Measurements from ENCODE around the gene RNF217. TPM values are rescaled to one million over a fixed set of nuclear protein-coding genes. Genes with fewer than 3 reads are reported as not detected.

Gene RNF217
- total RNA-seq, 1 donor from 2014 or later = 32.1 TPM

DNA sequence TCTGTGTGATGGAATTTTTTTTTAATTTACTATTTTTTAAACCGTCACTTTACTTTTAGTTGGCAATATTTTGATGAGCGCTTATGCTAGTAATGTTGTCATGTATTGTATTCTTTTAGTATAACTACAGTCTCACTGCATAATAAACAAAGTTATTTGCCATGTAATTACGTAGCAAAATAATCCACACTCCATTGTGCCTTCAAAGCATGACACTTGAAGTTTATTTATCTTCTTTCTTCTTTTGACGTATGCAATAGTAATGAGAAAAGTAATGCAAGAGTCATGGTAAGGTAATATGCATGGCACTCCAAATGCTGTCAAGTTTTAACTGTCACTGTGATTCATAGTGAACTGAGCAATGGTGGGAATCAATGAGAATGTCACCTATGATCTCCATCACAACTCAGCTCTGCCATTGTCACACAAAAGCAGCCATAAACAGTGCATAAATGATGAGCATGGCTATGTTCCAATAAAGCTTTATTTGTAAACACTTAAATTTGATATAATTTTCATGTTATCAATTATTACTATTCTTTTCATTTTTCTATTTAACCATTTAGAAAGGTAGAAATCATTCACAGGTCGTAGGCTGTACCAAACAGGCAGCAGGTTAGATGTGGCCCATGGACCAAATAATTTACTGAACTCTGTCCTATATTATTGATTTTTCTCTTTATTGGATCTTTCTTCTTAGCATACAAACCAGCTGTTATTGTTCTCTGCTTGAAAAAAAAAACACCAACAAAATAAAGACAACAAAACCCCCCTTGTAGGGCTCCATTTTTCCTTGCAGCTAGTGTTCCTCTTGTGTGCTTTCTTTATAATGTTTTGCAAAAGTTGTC lies 27.1 kb downstream of the RNF217 start:
- no peak for DNase-seq (ENCODE audit: low spot score)

DNA sequence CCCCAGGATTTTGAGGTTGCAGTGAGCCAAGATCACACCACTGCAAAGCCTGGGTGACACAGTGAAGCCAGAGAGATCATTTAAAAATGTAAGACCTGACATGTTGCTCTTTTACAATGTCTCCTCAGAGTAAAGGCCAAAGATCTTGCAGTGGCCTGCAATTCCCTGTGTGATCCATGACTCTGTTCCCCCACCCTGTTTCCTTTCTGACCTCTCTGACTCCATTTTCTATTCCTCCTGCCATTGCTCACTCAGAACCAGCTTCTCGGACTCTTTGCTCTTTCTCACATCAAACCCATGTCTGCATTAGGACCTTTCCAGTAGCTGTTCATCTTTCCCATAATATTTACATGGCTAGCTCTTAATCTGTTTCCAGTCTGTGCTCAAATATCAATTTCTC lies 28.8 kb downstream of the RNF217 start:
- no peak for DNase-seq (ENCODE audit: low spot score)

DNA sequence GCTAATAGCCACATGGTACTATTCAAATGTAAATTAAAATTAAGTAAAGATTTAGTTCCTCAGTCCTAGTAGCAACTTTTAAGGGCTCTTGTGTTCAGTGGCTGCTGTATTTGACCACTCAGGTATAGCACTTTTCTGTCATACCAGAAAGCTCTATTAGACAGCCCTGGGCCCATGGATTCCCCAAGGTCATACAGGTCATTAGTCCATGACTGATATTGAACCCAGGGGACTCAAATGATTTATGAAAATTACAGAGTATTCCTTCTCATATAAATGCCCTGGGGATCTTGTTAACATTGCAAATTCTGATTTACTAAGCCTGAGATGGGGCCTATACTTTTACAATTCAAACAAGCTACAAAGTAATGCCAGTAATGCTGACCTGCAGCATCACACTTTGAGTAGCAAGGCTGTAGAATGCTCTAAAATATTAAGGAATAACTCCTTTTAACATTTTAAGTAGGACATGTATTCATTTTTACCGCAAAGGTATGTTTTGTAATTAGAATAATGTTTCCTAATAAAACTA lies 29.6 kb downstream of the RNF217 start:
- DNase-seq (ENCODE audit: low spot score) = no peak

DNA sequence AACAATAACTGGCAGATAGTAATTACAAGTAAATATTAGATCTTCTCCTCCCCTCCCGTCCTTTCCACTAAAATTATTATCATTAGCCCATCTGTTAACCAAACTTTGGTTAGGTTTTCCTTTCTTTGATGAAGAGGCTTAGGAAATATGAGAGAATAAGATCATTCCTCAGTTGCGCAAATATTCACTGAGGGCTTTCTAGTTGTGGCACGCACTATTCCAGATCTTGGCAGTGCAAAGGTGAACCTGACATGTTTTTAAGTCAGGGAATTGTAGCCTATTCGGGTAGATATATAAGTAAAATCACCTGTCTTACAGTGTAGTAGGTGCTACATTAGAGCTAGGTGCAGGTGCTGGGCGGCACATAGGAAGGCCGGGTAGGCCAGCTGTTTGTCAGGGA lies 31.1 kb downstream of the RNF217 start:
- DNase-seq (ENCODE audit: low spot score) = no peak

DNA sequence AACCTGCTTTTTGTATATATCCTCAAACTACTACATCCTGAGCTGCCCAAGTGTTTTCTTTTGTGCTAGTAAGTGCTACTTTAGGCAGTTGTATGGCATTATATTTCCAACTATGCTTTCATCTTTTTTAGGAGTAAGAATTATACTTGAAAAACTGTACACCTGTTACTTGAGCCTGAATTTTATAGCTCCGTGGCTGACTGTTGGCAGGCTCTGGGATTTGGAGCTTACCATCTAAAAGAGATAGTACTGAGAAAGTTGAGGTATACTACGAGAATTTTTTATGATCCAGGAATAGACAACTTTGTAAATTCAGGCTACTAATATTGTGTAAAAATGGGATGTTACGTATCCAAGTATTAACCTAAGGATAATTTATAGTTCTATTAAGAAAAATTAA lies 32.4 kb downstream of the RNF217 start:
- no peak for DNase-seq (ENCODE audit: low spot score)

DNA sequence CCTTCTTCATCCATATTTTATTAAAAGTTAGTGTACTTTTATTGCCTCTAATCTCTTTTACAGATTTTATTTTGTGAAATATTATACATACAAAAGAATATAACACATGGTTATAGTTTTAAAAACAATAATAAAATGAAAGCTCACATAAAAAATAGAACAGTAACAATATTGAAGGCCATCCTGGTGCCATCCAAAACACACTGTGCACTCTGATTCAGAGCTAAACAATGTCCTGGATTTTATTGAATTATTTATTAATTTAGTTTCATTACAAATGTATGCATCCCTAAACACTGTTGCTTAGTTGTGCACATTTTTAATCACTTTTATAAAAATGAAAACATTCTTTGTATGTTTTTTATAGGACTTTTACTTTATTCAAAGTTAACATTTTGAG lies 32.9 kb downstream of the RNF217 start:
- DNase-seq (ENCODE audit: low spot score) = no peak

DNA sequence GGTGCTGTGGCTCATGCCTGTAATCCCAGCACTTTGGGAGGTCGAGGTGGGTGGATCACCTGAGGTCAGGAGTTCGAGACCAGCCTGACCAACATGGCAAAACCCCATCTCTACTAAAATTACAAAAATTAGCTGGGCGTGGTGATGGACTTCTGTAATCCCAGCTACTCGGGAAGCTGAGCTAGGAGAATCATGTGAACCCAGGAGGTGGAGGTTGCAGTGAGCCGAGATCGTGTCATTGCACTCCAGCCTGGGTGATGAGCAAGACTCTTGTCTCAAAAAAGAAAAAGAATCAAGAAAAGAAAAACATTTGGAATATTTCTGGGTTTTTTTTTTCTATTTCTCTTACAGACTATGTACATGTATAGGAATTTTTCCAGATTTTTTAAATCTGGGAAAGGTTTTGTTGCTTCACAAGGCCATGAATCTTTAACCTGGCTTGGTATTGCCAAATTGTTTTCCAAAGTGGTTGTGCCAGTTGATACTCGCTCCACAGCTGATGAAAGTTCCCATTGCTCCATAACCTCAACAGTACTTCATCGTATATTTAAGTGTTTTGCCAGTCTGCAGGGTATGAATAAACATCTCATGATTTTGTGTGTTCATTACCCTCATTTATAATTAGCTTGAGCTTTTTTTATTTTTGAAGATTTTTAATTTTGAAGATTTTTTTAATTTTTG lies 33.5 kb downstream of the RNF217 start:
- no peak for DNase-seq (ENCODE audit: low spot score)

DNA sequence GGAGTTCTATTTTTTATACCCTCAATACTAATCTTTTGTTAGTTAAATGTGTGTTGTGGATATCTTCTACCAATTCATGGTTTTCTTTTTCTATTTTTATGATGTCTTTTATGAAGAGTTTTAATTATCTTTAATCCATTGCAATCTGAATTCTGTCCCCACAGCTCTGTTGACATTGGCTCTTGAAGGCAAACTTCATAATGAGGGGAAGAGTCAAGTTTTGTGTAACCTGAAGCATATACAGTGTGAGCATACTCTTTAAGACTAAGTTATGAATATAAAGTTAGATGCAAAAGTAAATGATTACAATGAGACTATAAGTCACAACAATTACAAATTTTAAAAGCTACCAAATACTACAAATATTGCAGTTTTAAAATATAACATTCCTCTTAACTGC lies 34.2 kb downstream of the RNF217 start:
- no peak for DNase-seq (ENCODE audit: low spot score)

DNA sequence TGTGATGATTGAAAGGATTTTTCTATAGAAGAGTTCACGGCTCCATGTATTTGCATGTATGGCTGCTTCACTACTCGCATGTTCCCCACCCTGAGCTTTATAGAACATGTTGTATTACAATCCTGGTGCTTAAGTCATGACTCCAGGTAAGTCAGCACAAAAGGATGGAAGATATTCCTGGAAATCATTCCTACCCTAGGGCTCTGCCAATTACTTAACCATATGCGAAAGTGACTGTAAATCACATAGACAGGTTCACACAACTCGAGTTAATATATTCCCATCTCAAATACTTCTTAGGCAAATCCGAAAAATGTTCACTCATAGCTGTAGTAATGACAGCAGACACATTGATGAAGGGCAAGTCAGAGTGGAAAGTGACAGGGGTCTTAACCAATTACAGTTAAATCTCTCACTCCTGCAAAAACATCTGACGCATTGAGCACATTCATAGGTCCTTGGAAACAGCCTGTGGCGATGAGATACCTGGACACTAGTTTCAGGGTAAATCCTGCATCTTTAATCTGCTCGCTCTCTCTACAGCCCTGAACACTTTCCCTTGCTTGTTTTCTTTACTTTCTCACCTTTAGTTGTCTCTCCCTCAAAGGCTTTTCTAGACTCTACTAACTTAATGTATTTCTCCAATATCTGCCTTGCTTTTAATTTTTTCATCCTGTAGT lies 35.1 kb downstream of the RNF217 start:
- DNase-seq (ENCODE audit: low spot score) = no peak

DNA sequence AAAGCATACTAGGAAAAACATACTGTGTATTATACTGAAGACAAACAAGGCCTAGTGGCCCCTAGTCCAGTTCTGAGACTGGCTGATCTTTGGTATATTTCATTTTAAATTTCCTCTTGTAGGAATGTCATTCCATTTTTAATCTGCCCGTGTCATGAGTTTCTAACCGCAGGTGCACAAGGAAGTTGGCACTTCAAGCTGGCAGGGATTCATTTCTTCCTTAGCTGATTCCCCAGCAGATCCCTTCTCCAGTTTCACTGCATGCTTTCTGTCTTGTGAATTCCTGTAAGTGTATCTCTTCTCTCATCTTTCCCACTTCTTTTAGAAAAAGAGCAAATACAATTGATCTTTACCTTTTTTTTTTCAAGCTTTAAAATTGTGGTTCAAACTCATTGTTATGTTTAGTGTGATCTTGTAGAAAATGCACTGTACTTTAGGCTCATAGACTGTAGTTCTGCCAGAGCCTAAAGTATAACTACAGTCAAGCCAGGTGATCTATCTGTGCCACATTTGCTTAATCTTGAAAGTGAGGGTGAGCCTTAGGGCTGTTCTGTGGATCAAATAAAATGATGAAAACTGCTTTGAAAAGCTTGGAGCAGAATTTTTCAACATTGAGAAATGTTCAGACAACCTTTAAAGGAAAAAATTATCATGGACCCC lies 37.0 kb downstream of the RNF217 start:
- DNase-seq (ENCODE audit: low spot score) = peak; percentile 39

DNA sequence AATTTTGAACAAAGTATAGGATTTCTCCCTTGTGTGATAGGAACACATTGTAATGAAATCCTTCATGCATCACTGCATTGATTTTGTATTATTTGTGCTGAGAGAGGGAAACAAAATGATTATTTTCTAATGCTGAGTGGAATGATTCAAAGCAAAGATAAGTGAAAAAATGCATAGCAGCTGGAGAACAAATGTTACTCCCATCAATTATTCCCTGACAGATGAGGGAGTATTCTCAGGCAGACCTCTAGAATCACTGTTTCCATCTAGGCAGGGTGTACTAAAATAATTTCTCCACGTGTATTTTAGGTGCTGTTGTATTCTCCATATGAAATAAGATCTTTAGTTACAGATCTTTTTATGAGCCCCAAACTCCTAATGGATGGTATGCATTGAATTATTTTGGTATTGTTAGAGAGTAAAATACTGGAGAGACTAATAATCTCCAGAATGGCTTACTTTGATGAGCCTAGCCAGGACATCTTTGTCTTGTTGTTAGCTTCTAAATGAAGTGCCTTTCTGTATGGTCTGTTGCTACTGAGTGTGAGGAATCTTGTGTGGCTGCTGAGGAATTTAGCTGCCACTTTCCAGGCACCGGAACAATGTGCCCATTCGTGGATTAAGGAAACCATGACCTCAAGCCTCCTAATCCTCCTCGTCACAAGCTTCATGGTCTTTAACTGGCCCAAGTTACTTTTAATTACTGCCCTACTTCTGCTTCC lies 39.6 kb downstream of the RNF217 start:
- DNase-seq (ENCODE audit: low spot score) = peak; percentile 23

DNA sequence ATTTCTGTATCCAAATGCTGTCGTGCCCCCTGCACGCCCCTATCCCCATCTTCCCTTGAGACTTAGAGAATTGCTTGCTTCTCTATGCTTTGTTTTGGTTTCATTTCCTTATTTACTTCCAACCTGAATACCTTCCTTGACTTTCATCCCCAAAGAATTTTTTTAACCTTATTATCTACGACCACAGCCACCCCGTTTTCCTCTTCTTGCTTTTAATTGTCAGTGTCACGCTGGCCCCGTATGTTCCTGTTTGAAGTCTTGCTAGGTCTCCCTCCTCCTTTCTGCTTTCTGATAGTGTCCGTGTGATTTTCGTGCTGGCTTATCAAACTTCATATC lies 40.1 kb downstream of the RNF217 start:
- no peak for DNase-seq (ENCODE audit: low spot score)

DNA sequence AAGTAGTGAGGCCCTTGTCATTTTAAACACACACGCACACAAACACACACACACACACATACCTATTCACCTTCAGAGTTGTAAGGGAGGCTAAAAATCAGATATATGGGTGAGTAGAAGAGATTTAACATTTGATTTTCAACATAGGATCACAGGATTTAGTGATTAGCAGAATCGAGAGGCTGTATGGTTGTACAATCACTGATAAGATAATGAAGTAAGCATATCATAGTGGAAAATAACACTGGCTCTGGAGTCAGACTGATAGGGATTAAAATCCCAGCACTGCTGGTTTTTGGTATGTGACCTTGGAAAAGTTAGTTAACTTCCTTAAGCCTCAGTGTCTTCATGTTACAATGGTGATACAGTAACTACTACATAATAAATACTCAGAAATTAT lies 40.8 kb downstream of the RNF217 start:
- no peak for DNase-seq (ENCODE audit: low spot score)

DNA sequence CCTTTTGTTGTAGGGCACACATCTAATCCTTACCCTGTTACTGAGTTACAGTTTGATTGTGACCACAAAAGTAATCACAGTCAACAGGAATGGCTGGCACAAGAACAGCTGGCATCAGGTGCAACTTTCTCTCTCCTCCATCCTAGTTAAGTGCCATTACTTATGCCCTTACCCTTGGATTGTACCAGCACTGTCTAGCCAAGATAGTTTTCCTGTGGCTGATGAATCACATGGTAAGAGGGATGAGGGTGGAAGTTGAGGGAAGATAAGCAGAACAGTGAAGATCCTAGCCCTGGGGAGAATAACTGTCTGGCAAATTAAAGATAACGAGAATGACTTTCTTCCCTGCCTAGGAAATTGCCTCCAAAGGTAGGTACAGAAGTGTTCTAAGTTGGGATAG lies 42.0 kb downstream of the RNF217 start:
- no peak for DNase-seq (ENCODE audit: low spot score)

DNA sequence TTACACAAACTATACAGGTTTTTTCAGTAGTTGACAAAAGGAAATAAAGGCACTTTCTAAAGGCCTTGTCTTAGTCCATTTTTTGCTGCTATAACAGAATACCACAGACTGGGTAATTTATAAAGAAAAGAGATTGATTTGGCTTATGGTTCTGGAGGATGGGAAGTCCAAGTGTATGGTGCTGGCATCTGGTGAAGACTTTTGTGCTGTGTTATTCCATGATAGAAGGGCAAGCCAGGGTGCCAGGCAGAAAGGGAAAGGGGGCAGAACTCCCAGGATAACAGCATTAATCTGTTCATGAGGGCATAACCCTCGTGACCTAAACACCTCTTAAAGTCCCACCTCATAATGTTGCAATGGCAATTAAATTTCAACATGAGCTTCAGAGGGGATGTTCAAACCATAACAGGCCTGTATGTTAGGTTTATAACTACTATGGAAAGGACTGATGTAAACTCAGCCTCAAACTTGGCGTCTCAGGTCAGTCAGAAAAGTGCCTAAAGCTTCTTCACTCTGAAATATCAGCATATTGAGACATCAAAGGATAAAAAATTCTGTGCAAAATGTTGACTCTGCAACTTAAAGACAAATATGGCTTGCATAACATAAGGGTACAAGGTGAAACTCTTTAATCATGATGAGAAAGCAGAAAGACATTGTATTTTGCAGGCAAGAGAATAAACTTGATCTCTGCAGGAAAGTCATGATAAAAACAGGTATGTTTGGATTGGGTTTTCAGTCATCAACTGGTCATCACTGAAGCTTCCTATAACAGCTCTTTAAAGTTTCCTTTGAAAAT lies 42.8 kb downstream of the RNF217 start:
- DNase-seq (ENCODE audit: low spot score) = no peak

DNA sequence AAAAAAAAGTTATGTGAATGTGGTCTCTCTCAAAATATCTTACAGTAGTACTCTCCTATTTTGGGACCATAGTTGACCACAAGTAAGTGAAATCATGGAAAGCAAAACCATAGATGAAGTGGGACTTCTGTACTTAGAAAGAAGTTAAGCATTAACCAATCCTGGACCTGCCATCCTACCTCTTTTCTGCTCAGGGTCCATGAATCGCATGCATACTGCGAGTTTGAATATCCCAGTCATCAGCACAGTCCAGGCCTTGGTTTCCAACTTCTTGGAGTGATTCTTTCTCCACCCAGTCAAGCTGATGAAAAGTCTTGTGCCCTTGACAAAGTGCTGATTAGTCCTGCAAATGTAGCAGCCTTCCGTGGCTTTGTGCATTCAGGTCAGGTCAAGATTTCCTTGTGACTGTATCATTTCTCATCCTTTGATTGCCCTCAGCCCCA lies 46.0 kb downstream of the RNF217 start:
- DNase-seq (ENCODE audit: low spot score) = no peak

DNA sequence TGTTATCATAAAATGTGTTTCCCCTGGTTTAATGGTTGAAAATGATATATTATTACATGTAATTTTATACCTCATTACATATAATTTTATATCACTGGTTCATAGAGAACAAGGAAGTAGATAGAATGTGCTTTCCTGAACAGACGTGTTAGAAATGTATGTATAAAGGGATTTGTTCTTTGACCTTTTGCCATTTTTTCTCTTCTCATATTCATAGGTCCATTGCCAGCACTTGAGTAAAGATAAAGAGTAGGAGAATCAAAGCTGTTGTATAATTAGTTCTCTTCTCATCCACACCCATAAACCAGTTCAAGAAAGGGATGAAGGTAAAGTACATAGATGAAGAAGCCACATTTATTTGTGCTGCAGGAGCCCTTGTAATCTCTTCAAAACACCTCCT lies 46.7 kb downstream of the RNF217 start:
- no peak for DNase-seq (ENCODE audit: low spot score)

DNA sequence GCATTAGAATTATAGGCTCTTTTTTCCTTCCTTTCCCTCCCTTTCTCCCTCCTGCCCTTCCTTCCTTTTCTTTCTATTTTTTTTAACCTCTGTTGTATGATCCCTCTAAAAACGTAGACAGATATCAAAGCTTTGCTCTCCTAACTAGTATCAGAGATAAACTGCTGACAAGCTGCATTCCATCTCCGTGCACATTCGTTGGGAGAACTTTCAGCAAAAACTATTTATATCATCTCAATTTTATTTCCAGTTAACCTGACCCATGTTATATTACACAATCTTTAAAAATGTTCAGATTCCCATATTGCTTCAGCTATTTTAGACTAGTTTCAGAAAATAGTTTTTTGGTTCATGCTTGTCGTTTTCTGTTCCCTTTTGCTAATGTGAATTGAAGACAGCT lies 47.3 kb downstream of the RNF217 start:
- no peak for DNase-seq (ENCODE audit: low spot score)

DNA sequence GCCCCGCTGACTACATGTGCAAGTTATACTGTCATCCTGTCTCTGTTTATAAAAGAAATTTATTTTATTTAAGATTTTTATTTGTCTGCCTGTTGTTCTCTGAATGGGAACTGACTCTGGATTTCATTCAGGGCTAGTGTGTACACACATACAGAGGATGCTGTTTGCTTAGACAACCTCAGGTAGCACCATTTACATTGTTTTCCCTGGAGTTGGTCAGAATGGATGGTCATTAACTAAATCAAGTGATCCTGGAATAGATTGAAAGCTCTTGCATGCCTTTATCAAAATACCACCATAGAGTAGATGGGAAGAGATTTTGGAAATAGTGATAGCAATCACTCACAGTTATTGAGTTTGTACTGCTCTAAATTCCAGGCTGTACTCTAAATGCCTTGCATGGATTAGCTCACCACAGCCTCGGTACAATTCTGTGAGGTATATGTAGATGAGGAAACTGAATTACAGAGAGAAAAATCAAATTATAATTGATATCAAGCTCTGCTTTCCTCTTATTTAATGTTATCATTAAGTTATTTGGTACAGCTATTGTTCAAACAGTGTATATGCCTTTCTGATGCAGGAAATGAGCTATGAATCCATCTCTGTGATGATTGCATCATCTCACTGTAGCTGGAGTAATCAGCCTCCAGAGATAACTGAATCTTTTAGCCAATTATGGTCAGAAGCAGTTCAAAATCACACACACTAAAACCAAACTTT lies 51.9 kb downstream of the RNF217 start:
- DNase-seq (ENCODE audit: low spot score) = no peak

DNA sequence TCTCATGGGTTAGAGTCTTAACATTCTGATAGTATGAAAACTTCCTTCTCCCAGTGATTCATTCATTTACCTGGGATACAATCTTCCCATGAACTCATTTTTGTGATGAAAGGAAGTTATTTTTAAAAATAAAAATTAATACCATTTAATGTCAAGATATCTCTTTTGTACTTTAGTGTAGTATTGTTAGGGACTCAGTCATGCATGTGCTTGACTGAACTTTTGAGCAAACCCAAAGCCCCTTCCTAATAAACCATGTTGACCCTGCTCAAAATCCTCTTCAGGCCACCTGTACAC lies 52.4 kb downstream of the RNF217 start:
- no peak for DNase-seq (ENCODE audit: low spot score)

All from mucosa of gallbladder (tissue), 1 donor.